ENCODE results near the gene SNRNP200. TPM values are rescaled to one million over a fixed set of nuclear protein-coding genes. Genes with fewer than 3 reads are reported as not detected.

SNRNP200 gene
- total RNA-seq, 1 experiment from 2014 or later: 115 TPM

DNA sequence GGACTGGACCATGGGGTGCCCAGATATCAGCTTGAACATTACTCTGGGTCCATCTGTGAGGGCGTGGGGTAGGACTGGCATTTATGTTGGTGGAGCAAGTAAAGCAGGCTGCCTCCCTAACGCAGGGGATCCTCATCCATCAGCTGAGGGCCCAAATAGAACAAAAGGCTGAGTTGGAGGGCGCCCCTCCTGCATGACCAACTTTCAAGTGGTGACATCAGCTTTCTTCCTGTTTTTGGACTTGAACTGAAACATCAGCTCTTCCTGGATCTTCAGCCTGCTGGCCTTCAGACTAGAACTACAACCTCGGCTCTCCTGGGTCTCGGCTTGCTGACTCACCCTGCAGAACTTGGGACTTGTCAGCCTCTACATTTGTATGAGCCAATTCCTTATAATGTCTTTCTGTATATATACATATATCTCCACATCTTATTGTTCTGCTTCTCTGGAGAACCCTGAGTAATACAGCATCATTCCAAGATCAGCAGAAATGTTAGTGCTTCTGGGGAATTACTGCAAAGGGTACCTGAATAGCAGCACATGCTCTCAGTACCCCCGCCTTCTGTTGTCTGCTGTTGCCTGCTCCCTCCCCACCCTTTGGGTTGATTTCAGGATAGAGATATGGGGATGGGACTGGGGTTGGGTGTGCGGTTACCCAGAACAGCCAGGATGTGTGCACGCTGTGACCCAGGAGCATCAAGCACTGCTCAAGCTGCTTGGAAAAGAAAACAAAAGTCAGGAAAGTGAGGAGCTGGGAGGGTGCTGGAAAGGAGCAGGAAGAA, 59.5 kb downstream of the SNRNP200 start:
- CTCF ChIA-PET: interaction anchor here (0.9 kb wide), 1 partner anchor 15 kb away, joined by 4 read pairs; no protein-coding TSS in a partner anchor
- Mint-ChIP-seq H3K4me3 (ENCODE audit: unreplicated experiment) (no peak overlapping the region), H3K27ac (ENCODE audit: low read depth, unreplicated experiment) (no peak overlapping the region), H3K9me3 (ENCODE audit: unreplicated experiment) (no peaks in the 10 kb centered on the region), H3K27me3 (ENCODE audit: insufficient read depth, unreplicated experiment) (no peaks in the 10 kb centered on the region), H3K4me1 (ENCODE audit: insufficient read depth, unreplicated experiment) (peaks cover 7% of the 10 kb centered on the region), H3K36me3 (ENCODE audit: insufficient read depth, unreplicated experiment) (peaks cover 17% of the 10 kb centered on the region)
- POLR2A ChIA-PET: interaction anchor here (0.8 to 2.1 kb wide), 8 partner anchors 9 to 38 kb away, joined by 3 to 11 read pairs (median 4); no protein-coding TSS in a partner anchor
- DNase-seq (ENCODE audit: unreplicated experiment): no peak
- no TSS peak for BruUV-seq (replicated peaks)
- intact Hi-C loops (cut with micrococcal nuclease): loop anchor here (2.0 kb wide), 1 partner anchor 27 kb away; no protein-coding TSS in a partner anchor
- TF ChIP-seq CTCF (IDR thresholded peaks at IDR 0.05; ENCODE audit: unreplicated experiment): no peak

DNA sequence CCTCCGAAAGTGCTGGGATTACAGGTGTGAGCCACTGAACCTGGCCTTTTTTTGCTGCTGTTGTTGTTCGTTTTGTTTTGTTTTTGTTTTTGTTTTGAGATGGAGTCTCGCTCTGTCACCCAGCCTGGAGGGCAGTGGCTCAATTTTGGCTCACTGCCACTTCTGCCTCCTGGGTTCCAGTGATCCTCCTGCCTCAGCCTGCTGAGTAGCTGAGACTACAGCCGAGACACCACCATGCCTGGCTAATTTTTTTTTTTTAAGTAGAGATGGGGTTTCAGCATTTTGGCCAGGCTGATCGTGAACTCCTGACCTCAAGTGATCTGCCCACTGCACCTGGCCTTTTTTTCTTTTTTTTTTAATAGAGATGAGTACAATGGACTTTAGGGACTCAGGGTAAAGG, 61.5 kb downstream of the SNRNP200 start:
- ChIA-PET CTCF (interaction anchor here (0.6 to 0.7 kb wide), 2 partner anchors 17 to 102 kb away, joined by 3 read pairs; no protein-coding TSS in a partner anchor), POLR2A (interaction anchor here (1.6 kb wide), 1 partner anchor 35 kb away, joined by 7 read pairs; the partner anchor contains the start of gene STARD7)
- no TSS peak for BruUV-seq (replicated peaks)
- Mint-ChIP-seq H3K4me1 (ENCODE audit: insufficient read depth, unreplicated experiment) (peaks cover 11% of the 10 kb centered on the region), H3K9me3 (ENCODE audit: unreplicated experiment) (no peaks in the 10 kb centered on the region), H3K27me3 (ENCODE audit: insufficient read depth, unreplicated experiment) (no peaks in the 10 kb centered on the region), H3K36me3 (ENCODE audit: insufficient read depth, unreplicated experiment) (peaks cover 13% of the 10 kb centered on the region), H3K4me3 (ENCODE audit: unreplicated experiment) (no peak overlapping the region), H3K27ac (ENCODE audit: low read depth, unreplicated experiment) (no peak overlapping the region)
- TF ChIP-seq CTCF (IDR thresholded peaks at IDR 0.05; ENCODE audit: unreplicated experiment): no peak
- no peak for DNase-seq (ENCODE audit: unreplicated experiment)
- intact Hi-C loops (cut with micrococcal nuclease): no loop called here

DNA sequence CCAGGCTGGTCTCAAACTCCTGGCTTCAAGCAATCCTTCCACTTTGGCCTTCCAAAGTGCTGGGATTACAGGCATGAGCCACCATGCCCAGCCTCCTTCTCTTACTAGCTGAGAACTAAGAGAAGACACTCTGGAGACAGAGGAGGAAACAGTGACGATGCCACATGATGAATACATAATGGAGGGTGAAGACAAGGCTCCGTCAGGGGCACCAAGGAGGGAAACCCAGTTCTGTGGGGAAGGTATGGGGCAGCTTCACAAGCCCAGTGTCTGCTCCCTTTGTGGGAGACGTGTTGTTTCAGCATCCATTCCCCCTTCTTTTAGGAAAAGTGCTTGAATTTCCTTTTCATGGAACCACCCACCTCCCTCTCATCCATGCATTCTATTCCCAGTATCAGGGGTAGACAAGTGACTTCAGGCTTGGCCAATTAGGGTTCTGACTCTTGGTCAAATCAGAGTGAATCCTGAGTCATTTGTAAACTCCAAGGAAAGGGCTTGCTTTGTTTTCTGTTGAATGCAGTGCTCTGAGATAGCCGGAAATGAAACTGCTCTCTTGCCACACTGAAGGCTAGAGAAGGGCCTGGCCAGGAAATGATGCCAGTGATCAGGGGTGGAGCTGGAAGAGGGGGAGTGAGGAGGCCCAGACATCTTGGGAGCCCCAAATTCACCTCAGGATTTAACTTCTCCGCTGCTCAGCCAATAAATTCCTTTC, 63.3 kb downstream of the SNRNP200 start:
- TF ChIP-seq CTCF (IDR thresholded peaks at IDR 0.05; ENCODE audit: unreplicated experiment): no peak
- intact Hi-C loops (cut with micrococcal nuclease): no loop called here
- H3K4me3 Mint-ChIP-seq (ENCODE audit: unreplicated experiment): no peak overlapping the region
- peak overlapping the region; percentile 35 for H3K27ac Mint-ChIP-seq (ENCODE audit: low read depth, unreplicated experiment)
- DNase-seq (ENCODE audit: unreplicated experiment): peak; percentile 83
- no TSS peak for BruUV-seq (replicated peaks)
- ChIA-PET CTCF (interaction anchor here (0.6 to 1.2 kb wide), 3 partner anchors 28 to 250 kb away, joined by 3 to 5 read pairs (median 4); no protein-coding TSS in a partner anchor), POLR2A (interaction anchor here (0.6 to 3.6 kb wide), 7 partner anchors 14 to 139 kb away, joined by 3 to 28 read pairs (median 5); partner anchors contain the start of gene STARD7)
- peaks cover 9% of the 10 kb centered on the region for H3K4me1 Mint-ChIP-seq (ENCODE audit: insufficient read depth, unreplicated experiment)
- peaks cover 18% of the 10 kb centered on the region for H3K36me3 Mint-ChIP-seq (ENCODE audit: insufficient read depth, unreplicated experiment)
- no peaks in the 10 kb centered on the region for H3K9me3 Mint-ChIP-seq (ENCODE audit: unreplicated experiment)
- H3K27me3 Mint-ChIP-seq (ENCODE audit: insufficient read depth, unreplicated experiment): no peaks in the 10 kb centered on the region

- CTCF ChIA-PET: interaction anchor here (0.7 kb wide), 1 partner anchor 249 kb away, joined by 5 read pairs; no protein-coding TSS in a partner anchor
- no peak for TF ChIP-seq CTCF (IDR thresholded peaks at IDR 0.05; ENCODE audit: unreplicated experiment)
- H3K9me3 Mint-ChIP-seq (ENCODE audit: unreplicated experiment): no peaks in the 10 kb centered on the region
- H3K4me1 Mint-ChIP-seq (ENCODE audit: insufficient read depth, unreplicated experiment): peaks cover 5% of the 10 kb centered on the region
- POLR2A ChIA-PET: interaction anchor here (0.8 to 3.6 kb wide), 6 partner anchors 9 to 67 kb away, joined by 3 to 28 read pairs (median 4); partner anchors contain the start of gene STARD7
- no peak for DNase-seq (ENCODE audit: unreplicated experiment)
- peaks cover 18% of the 10 kb centered on the region for H3K36me3 Mint-ChIP-seq (ENCODE audit: insufficient read depth, unreplicated experiment)
- H3K27me3 Mint-ChIP-seq (ENCODE audit: insufficient read depth, unreplicated experiment): no peaks in the 10 kb centered on the region
- no TSS peak for BruUV-seq (replicated peaks)
- intact Hi-C loops (cut with micrococcal nuclease): no loop called here
- H3K27ac Mint-ChIP-seq (ENCODE audit: low read depth, unreplicated experiment): no peak overlapping the region
- no peak overlapping the region for H3K4me3 Mint-ChIP-seq (ENCODE audit: unreplicated experiment)
Observed at GRCh38 chr2:96241227-96241626, 64.1 kb downstream of the SNRNP200 start.
